SU-DHL-6 (cell line): ENCODE results near the gene POLR2A.

Experiments used
- EZH2phosphoT487 ChIP-seq: fragments of 200-600 bp; sonication (generic), shearing (Covaris generic); conservative IDR thresholded peaks from 2 replicates; pipeline ENCODE4 v1.6.1; 2018; ENCODE audit warnings: mild to moderate bottlenecking, antibody characterized with exemption, low read length, moderate library complexity, mixed read lengths
- TF ChIP-seq, protein P1 (sequence below): fragments of 200-600 bp; sonication (generic); IDR thresholded peaks from one replicate; pipeline ENCODE4 v1.5.1; 2017; ENCODE audit warnings: antibody characterized with exemption, mild to moderate bottlenecking, low read length, moderate library complexity; ENCODE audit not compliant: insufficient read depth, poor library complexity, severe bottlenecking

DNA sequence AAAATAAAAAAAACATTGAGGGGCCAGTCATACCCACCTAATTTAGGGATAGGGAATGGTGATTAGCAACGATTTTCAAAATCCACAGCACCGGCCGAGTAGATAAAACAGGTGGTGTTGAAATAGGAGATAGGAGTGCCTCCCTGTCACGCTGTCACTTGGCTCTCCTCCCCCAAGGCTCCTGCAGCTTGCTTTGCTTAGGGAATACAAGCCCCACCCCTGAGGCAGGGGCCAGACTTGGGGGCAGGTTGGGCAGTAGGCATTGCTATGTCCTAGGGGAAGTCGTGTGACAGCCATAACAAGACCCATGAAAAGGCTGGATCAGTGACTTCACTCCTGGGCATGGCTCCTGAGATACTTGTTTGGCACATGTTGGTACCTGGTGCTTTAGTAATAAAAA is 25.8 kb downstream of the POLR2A start:
- TF ChIP-seq, protein P1, sequence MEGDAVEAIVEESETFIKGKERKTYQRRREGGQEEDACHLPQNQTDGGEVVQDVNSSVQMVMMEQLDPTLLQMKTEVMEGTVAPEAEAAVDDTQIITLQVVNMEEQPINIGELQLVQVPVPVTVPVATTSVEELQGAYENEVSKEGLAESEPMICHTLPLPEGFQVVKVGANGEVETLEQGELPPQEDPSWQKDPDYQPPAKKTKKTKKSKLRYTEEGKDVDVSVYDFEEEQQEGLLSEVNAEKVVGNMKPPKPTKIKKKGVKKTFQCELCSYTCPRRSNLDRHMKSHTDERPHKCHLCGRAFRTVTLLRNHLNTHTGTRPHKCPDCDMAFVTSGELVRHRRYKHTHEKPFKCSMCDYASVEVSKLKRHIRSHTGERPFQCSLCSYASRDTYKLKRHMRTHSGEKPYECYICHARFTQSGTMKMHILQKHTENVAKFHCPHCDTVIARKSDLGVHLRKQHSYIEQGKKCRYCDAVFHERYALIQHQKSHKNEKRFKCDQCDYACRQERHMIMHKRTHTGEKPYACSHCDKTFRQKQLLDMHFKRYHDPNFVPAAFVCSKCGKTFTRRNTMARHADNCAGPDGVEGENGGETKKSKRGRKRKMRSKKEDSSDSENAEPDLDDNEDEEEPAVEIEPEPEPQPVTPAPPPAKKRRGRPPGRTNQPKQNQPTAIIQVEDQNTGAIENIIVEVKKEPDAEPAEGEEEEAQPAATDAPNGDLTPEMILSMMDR, result no peak
- TF ChIP-seq EZH2phosphoT487, result no peak
